ENCODE measurements around the gene SLC34A2.

- TF ChIP-seq CTCF (IDR thresholded peaks at IDR 0.05; ENCODE audit: low read depth, low read length, poor library complexity, severe bottlenecking) (no peak), EZH2phosphoT487 (IDR thresholded peaks at IDR 0.05; ENCODE audit: borderline replicate concordance, low read length) (no peak)
Observed at GRCh38 chr4:25697516-25697915, 41.9 kb downstream of the SLC34A2 start.
